ENCODE data around the gene NSD1. TPM values are rescaled to one million over a fixed set of nuclear protein-coding genes. Genes with fewer than 3 reads are reported as not detected.

Gene NSD1
- total and polyA plus RNA-seq, 10 of the 15 experiments (the other 5 are each of a cell fraction or from before 2014, with no cell fraction given), result 7.0 to 57.9 (median 30.4) TPM

GRCh38 chr5:177296581-177296980, 163.0 kb downstream of the NSD1 start (continued):
- TF ChIP-seq CUX1 (IDR thresholded peaks at IDR 0.05; ENCODE audit: insufficient replicate concordance, low read depth, low read length), result no peak
- TF ChIP-seq ZNF207 (IDR thresholded peaks at IDR 0.05; ENCODE audit: borderline replicate concordance), result no peak
- no peak for TF ChIP-seq PBX3 (IDR thresholded peaks at IDR 0.05; ENCODE audit: insufficient replicate concordance, low read depth, low read length)
- no peak for TF ChIP-seq IRF5 (IDR thresholded peaks at IDR 0.05; ENCODE audit: borderline replicate concordance)
- no peak for TF ChIP-seq POU2F2 (IDR thresholded peaks at IDR 0.05; ENCODE audit: borderline replicate concordance, low read depth, low read length)
- no peak for TF ChIP-seq E4F1 (IDR thresholded peaks at IDR 0.05; ENCODE audit: borderline replicate concordance, partially characterized antibody)
- no peak for TF ChIP-seq EGR1 (IDR thresholded peaks at IDR 0.05; ENCODE audit: borderline replicate concordance in 1 of 2, low read depth in 2 of 2, low read length in 2 of 2)
- TF ChIP-seq MTA2 (IDR thresholded peaks at IDR 0.05; ENCODE audit: low read depth), result no peak
- no peak for TF ChIP-seq EP300 (IDR thresholded peaks at IDR 0.05; ENCODE audit: borderline replicate concordance in 1 of 2, control insufficient read depth in 1 of 2, low read depth in 2 of 2, low read length in 2 of 2)
- no peak for TF ChIP-seq ZNF274 (IDR thresholded peaks at IDR 0.05; ENCODE audit: insufficient read depth, insufficient read length)
